WI38 (cell line): ENCODE measurements around the gene ZSWIM6.
A peak's percentile ranks its signal among the peaks of the same experiment; 100 is the strongest.
"Not testable (repeated sequence)": the region's sequence is repeated elsewhere in the genome, so short reads cannot be mapped to it uniquely, and the experiment has no call there.

Source experiments
- H3K4me3 ChIP-seq: 2 replicates; pipeline ENCODE4 v1.5.1; 2011; ENCODE audit warnings: low read depth, mild to moderate bottlenecking, control low read depth, low read length
- TF ChIP-seq, protein P1 (sequence below): IDR thresholded peaks from 2 replicates; pipeline ENCODE4 v1.5.1; 2012; ENCODE audit warnings: low read depth, mild to moderate bottlenecking, control low read depth, low read length

ZSWIM6 gene

DNA sequence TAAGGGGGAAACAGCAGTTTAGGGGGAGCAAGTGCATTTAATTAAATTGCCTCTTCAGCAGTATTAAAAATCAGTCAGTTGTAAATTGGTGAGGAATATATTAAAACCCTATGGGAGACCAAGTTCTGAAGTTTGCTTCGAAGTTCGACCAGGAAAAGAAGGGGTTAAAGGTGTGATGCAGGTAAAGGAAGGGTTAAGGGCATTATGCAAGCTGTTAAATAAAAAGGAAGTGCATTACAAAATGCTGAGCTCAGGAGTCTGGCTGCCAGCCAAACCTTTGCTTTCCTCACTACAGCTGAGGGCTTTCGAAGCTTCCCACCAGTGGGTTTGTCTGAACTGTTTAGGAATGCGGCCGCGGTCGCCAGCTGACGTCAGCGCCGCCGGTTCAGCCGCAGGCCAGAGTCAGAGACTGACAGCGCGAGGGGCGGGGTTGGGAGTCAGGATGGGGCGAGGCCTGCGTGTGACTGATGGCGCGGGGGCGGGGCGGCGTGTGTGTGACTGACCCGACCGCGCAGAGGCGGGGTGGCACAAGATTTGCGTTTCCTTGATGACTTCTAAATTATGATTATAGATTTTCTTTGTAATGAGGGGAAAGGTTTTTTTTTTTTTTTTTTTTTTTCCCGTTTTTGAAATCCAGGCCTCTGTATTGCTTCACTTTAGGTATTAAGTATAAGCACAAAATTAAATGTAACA, 76.6 kb downstream of the ZSWIM6 start:
- TF ChIP-seq, protein P1, sequence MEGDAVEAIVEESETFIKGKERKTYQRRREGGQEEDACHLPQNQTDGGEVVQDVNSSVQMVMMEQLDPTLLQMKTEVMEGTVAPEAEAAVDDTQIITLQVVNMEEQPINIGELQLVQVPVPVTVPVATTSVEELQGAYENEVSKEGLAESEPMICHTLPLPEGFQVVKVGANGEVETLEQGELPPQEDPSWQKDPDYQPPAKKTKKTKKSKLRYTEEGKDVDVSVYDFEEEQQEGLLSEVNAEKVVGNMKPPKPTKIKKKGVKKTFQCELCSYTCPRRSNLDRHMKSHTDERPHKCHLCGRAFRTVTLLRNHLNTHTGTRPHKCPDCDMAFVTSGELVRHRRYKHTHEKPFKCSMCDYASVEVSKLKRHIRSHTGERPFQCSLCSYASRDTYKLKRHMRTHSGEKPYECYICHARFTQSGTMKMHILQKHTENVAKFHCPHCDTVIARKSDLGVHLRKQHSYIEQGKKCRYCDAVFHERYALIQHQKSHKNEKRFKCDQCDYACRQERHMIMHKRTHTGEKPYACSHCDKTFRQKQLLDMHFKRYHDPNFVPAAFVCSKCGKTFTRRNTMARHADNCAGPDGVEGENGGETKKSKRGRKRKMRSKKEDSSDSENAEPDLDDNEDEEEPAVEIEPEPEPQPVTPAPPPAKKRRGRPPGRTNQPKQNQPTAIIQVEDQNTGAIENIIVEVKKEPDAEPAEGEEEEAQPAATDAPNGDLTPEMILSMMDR, result no peak
- H3K4me3 ChIP-seq, result peak overlapping the region; percentile 42

DNA sequence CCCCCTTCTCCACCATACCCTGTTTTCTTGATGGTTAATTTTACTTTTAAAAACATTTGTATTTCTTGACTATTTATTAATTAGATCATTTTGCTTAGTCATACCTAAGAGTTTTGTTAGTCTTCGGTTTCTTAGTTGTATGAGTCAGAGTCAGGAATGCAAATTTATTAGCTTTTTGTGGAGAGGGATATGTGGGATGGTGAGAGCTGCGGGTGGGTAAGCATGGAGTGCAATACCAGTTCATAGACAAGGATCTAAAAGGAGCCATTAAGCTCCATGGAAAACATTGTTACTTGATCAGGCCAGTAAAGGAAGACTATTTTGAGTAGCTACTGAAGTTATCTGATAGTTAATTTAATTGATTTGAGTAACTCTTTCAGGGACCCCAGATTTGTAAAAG, 77.5 kb downstream of the ZSWIM6 start:
- TF ChIP-seq, protein P1, result no peak
- H3K4me3 ChIP-seq, result peak overlapping the region; percentile 42

DNA sequence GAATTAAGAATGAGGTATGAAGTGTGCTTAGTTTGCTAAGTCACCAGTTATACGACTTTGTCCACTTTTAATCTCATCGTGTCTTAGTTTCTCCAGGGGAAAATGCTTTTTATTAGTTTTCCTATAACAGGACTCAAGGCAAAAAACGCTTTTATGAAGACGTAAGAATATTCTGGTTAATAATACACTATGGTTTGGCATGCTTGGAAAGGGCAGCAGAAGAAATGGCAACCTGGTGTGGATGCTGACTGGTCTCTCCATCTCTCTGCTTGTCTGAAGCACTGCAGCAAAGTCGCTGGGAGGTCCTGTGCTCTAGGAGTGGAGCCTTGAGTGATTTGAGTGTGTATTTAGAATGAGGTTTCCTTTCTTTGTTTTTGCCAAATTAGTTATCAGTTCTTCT, 78.8 kb downstream of the ZSWIM6 start:
- TF ChIP-seq, protein P1, result no peak
- H3K4me3 ChIP-seq, result no peak overlapping the region

DNA sequence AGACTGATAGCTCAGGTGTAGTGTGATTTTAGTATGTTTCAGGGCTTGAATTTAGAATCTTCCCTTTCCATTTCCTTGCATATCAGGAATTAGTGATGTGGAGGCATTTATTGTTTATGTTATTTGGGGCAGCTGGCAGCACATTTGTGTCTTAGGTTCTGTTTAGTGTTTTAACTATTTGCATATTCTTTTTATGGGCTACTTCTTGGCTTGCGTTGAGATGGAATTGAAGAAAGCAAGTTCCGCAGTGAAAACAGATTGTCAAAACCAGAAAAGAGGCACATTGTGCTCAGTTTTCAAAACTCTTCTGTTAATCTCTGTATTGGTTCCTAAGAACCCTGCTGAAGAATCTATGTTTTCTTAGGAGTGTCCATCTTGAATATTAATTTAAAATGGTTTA, 80.3 kb downstream of the ZSWIM6 start:
- no peak overlapping the region for H3K4me3 ChIP-seq
- TF ChIP-seq, protein P1, result no peak

DNA sequence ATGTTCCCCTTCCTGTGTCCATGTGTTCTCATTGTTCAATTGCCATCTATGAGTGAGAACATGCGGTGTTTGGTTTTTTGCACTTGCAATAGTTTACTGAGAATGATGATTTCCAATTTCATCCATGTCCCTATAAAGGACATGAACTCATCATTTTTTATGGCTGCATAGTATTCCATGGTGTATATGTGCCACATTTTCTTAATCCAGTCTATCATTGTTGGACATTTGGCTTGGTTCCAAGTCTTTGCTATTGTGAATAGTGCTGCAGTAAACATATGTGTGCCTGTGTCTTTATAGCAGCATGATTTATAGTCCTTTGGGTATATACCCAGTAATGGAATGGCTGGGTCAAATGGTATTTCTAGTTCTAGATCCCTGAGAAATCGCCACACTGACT, 81.1 kb downstream of the ZSWIM6 start:
- not testable (repeated sequence) for H3K4me3 ChIP-seq

DNA sequence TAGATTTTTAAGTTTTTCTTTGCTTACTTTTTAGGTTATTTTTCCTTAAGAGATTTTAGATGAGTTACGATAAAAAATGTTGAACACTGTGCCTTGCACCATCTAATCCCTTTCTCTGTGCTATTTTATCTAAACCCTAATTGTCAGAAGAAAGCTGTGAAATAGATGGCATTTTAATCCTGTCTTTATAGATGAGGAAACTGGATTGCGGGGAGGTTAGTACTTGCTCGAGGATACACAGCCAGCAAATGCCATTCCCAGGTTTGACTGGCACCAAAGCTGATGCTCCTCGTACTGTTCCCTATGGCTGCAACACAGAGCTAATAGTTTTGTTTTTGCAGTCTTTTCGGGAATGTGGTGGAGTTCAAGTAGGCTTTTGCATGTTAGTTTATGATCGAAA, 82.7 kb downstream of the ZSWIM6 start:
- H3K4me3 ChIP-seq, result no peak overlapping the region
- TF ChIP-seq, protein P1, result no peak

DNA sequence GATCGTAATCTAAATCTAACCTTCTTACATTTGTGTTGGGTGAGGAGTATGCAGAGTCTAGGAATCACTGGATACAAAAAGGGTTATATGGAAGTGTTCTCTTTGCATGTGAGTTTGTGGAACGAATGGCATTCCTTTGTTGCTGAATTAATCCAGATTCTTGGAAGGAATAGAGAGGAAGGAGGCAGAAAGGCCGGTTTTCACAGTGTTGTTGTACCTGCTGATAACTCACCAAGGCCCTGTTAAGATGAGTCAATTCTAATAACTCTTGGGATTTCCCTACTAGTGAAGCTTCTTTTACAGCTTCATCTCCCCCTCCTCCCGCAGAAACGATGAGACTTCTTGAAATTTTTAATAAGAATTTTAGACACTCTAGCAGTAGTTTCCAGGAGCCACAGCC, 84.0 kb downstream of the ZSWIM6 start:
- TF ChIP-seq, protein P1, result no peak
- no peak overlapping the region for H3K4me3 ChIP-seq

DNA sequence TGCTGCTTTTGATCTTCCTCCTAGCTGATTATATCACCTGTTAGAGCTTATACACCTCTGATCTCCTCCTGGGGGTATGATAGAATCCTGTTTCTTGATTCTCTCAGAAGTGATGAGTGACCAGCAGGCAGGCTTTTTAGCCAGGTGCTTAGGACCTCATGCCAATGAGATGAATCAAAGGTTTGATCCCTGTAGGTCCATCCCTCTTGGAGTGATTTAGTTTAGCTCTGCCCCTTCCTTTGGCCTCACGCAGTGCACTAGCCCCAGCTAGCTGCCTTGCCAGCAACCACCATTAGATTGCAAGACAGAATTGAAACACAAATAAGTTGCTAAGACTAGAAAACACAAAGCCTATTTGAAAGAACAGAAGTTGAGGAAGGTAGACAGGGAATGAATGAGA, 84.4 kb downstream of the ZSWIM6 start:
- TF ChIP-seq, protein P1, result no peak
- no peak overlapping the region for H3K4me3 ChIP-seq
